H9 (cell line): ENCODE data around the gene TTC23L. TPM values are rescaled to one million over a fixed set of nuclear protein-coding genes. Genes with fewer than 3 reads are reported as not detected.
A peak's percentile ranks its signal among the peaks of the same experiment; 100 is the strongest.

Experiments used
- DNase-seq: peaks from one replicate; pipeline ENCODE4 v3.0.0-alpha.2; 2017
- H2AFZ ChIP-seq: one replicate; pipeline ENCODE4 v1.6.1; 2013; ENCODE audit warnings: mild to moderate bottlenecking, low read length, control low read depth, moderate library complexity
- H2AK5ac ChIP-seq: 2 replicates; pipeline ENCODE4 v1.6.1; 2013; ENCODE audit warnings: low read length, control low read depth, mixed read lengths; ENCODE audit not compliant: insufficient read length
- H2BK120ac ChIP-seq: one replicate; pipeline ENCODE4 v1.6.1; 2013; ENCODE audit warnings: low read depth, mild to moderate bottlenecking, low read length, control low read depth, inconsistent platforms; ENCODE audit not compliant: poor library complexity, severe bottlenecking
- H2BK12ac ChIP-seq: 2 replicates; pipeline ENCODE4 v1.6.1; 2013; ENCODE audit warnings: low read length, control low read depth, mixed read lengths, low read depth; ENCODE audit not compliant: insufficient read length
- H2BK15ac ChIP-seq: 2 replicates; pipeline ENCODE4 v1.6.1; 2013; ENCODE audit warnings: low read depth, low read length, control low read depth
- H2BK20ac ChIP-seq: one replicate; pipeline ENCODE4 v1.6.1; 2013; ENCODE audit warnings: low read depth, mild to moderate bottlenecking, low read length, control low read depth, inconsistent platforms; ENCODE audit not compliant: poor library complexity, severe bottlenecking
- H2BK5ac ChIP-seq: 2 replicates; pipeline ENCODE4 v1.6.1; 2013; ENCODE audit warnings: low read length, control low read depth, mixed read lengths; ENCODE audit not compliant: insufficient read length
- H3K14ac ChIP-seq: 2 replicates; pipeline ENCODE4 v1.6.1; 2013; ENCODE audit warnings: low read length, control low read depth; ENCODE audit not compliant: insufficient read depth
- H3K18ac ChIP-seq: 2 replicates; pipeline ENCODE4 v1.6.1; 2013; ENCODE audit warnings: low read depth, mild to moderate bottlenecking, mixed read lengths, low read length, control low read depth; ENCODE audit not compliant: insufficient read length
- H3K23ac ChIP-seq: 2 replicates; pipeline ENCODE4 v1.6.1; 2013; ENCODE audit warnings: low read length, control low read depth, mixed read lengths, low read depth; ENCODE audit not compliant: insufficient read length
- H3K23me2 ChIP-seq: 2 replicates; pipeline ENCODE4 v1.6.1; 2013; ENCODE audit warnings: low read depth, mild to moderate bottlenecking, mixed read lengths, low read length, control low read depth; ENCODE audit not compliant: insufficient read length, poor library complexity, severe bottlenecking
- H3K27ac ChIP-seq: 2 replicates; pipeline ENCODE4 v1.5.1; 2013; ENCODE audit warnings: low read length, control low read depth, mixed read lengths, low read depth; ENCODE audit not compliant: insufficient read length
- H3K27me3 ChIP-seq: 2 replicates; pipeline ENCODE4 v1.6.1; 2013; ENCODE audit warnings: low read length, control low read depth, inconsistent platforms; ENCODE audit not compliant: insufficient read depth
- H3K4ac ChIP-seq: 2 replicates; pipeline ENCODE4 v1.6.1; 2013; ENCODE audit warnings: low read depth, mild to moderate bottlenecking, control low read depth, inconsistent platforms, low read length, moderate library complexity
- H3K4me1 ChIP-seq: 2 replicates; pipeline ENCODE4 v1.6.1; 2013; ENCODE audit warnings: low read length, control low read depth, inconsistent platforms; ENCODE audit not compliant: insufficient read depth
- H3K4me2 ChIP-seq: 2 replicates; pipeline ENCODE4 v1.6.1; 2013; ENCODE audit warnings: low read length, control low read depth, mixed read lengths; ENCODE audit not compliant: insufficient read length, insufficient read depth
- H3K56ac ChIP-seq: 2 replicates; pipeline ENCODE4 v1.6.1; 2013; ENCODE audit warnings: low read depth, mild to moderate bottlenecking, mixed read lengths, low read length, control low read depth; ENCODE audit not compliant: insufficient read length
- H3K79me1 ChIP-seq: 2 replicates; pipeline ENCODE4 v1.6.1; 2013; ENCODE audit warnings: low read depth, mild to moderate bottlenecking, moderate library complexity, low read length, control low read depth, inconsistent platforms; ENCODE audit not compliant: insufficient read depth, poor library complexity, severe bottlenecking
- H3K79me2 ChIP-seq: 2 replicates; pipeline ENCODE4 v1.6.1; 2013; ENCODE audit warnings: low read length, control low read depth, inconsistent platforms; ENCODE audit not compliant: insufficient read depth
- H3K9ac ChIP-seq: 2 replicates; pipeline ENCODE4 v1.6.1; 2013; ENCODE audit warnings: low read length, control low read depth, mixed read lengths; ENCODE audit not compliant: insufficient read length; ENCODE audit errors: extremely low read depth
- H3K9me3 ChIP-seq: one replicate; pipeline ENCODE4 v1.6.1; 2013; ENCODE audit warnings: low read depth, low read length, inconsistent platforms; ENCODE audit not compliant: control insufficient read depth
- H3T11ph ChIP-seq: one replicate; pipeline ENCODE4 v1.6.1; 2013; ENCODE audit warnings: mild to moderate bottlenecking, low read length, control low read depth, inconsistent platforms
- H4K20me1 ChIP-seq: one replicate; pipeline ENCODE4 v1.6.1; 2013; ENCODE audit not compliant: control insufficient read depth, insufficient read length, insufficient read depth
- H4K5ac ChIP-seq: 2 replicates; pipeline ENCODE4 v1.6.1; 2013; ENCODE audit warnings: low read depth, mild to moderate bottlenecking, mixed read lengths, low read length, control low read depth; ENCODE audit not compliant: insufficient read length
- H4K8ac ChIP-seq: replicated peaks from 2 replicates; pipeline ENCODE4 v1.6.1; 2013; ENCODE audit warnings: low read length, control low read depth, mixed read lengths, low read depth; ENCODE audit not compliant: insufficient read length
- H4K91ac ChIP-seq: 2 replicates; pipeline ENCODE4 v1.6.1; 2013; ENCODE audit warnings: low read depth, mild to moderate bottlenecking, moderate library complexity, mixed read lengths, low read length, control low read depth; ENCODE audit not compliant: insufficient read length
- H3K27ac Mint-ChIP-seq, 3 experiments: 2 replicates in 2 of 3; 3 replicates in 1 of 3; pipeline ENCODE4 v1.8.0; 2020 to 2021; ENCODE audit warnings: mixed read lengths in 3 of 3, mild to moderate bottlenecking in 1 of 3, moderate library complexity in 1 of 3
- H3K27me3 Mint-ChIP-seq: 2 replicates; pipeline ENCODE4 v1.8.0; 2021; ENCODE audit warnings: low read depth, mild to moderate bottlenecking, moderate library complexity, mixed read lengths
- H3K36me3 Mint-ChIP-seq, 3 experiments: 2 replicates in 2 of 3; 3 replicates in 1 of 3; pipeline ENCODE4 v1.8.0; 2020 to 2021; ENCODE audit warnings: low read depth in 3 of 3, mixed read lengths in 3 of 3; ENCODE audit not compliant: insufficient read depth in 1 of 3
- H3K4me1 Mint-ChIP-seq, 2 experiments: 2 replicates each; pipeline ENCODE4 v1.8.0; 2020; ENCODE audit warnings: mixed read lengths in 2 of 2
- H3K4me3 Mint-ChIP-seq, 2 experiments: 2 replicates in 1 of 2; 3 replicates in 1 of 2; pipeline ENCODE4 v1.8.0; 2020 to 2021; ENCODE audit warnings: mild to moderate bottlenecking in 2 of 2, mixed read lengths in 2 of 2, moderate library complexity in 1 of 2
- H3K9me3 Mint-ChIP-seq, 2 experiments: 2 replicates in 1 of 2; 3 replicates in 1 of 2; pipeline ENCODE4 v1.8.0; 2020; ENCODE audit warnings: mild to moderate bottlenecking in 2 of 2, mixed read lengths in 2 of 2, moderate library complexity in 1 of 2
- CTCF ChIP-seq: fragments of 200-600 bp; sonication (generic); conservative IDR thresholded peaks from 3 replicates; pipeline ENCODE4 v1.8.0; 2021; ENCODE audit warnings: antibody characterized with exemption, mild to moderate bottlenecking
- WGBS: extraction: QIAGEN DNeasy Blood & Tissue Kit; methylation state at CpG from one replicate; pipeline ENCODE4 v1.1.7; 2013; ENCODE audit warnings: missing lambda C conversion rate, low lambda C conversion rate, mixed read lengths; ENCODE audit not compliant: insufficient read length; ENCODE audit errors: extremely low coverage; 5-methylcytosine and 5-hydroxymethylcytosine counted together
- total RNA-seq: library from RNA; stranded (reverse); gene quantifications from 2 replicates; pipeline ENCODE4 v1.2.1, GENCODE V29; 2021

Gene TTC23L
- total RNA-seq, 1 experiment from 2014 or later, result 0.96 TPM

GRCh38 chr5:34813509-34813908, 25.5 kb upstream of the TTC23L start:
- H3K4me1 Mint-ChIP-seq, result no peaks in the 10 kb centered on the region; a peak in 1 of 4 replicates
- Histone ChIP-seq H3K4me1 (no peaks in the 10 kb centered on the region), H3K4me2 (no peak overlapping the region)

More at GRCh38 chr5:34813509-34813908, 25.5 kb upstream of the TTC23L start:
- H3K36me3 Mint-ChIP-seq, result peaks cover 7 to 45% (median 33%) of the 10 kb centered on the region in 3 experiments; a peak in 6 of 7 replicates
- Histone ChIP-seq H3K79me1 (no peaks in the 10 kb centered on the region), H3K23me2 (no peaks in the 10 kb centered on the region), H2BK5ac (no peak overlapping the region), H3K27me3 (no peaks in the 10 kb centered on the region), H3K23ac (no peak overlapping the region), H3T11ph (no peak overlapping the region), H4K20me1 (no peaks in the 10 kb centered on the region), H3K9me3 (no peaks in the 10 kb centered on the region), H2AFZ (no peak overlapping the region), H4K8ac (no peak overlapping the region), H2BK120ac (no peak overlapping the region), H3K79me2 (no peaks in the 10 kb centered on the region), H3K14ac (no peak overlapping the region), H3K18ac (no peak overlapping the region), H2BK20ac (no peak overlapping the region), H2AK5ac (no peak overlapping the region), H3K27ac (no peak overlapping the region), H3K56ac (no peak overlapping the region), H2BK15ac (no peak overlapping the region), H3K4ac (no peak overlapping the region), H2BK12ac (no peak overlapping the region), H3K9ac (no peak overlapping the region), H4K91ac (no peak overlapping the region), H4K5ac (no peak overlapping the region)
- no peaks in the 10 kb centered on the region for H3K9me3 Mint-ChIP-seq
- TF ChIP-seq CTCF, result no peak
- no CpG with 5 or more reads among the region's 3 CpGs for WGBS
- no peaks in the 10 kb centered on the region for H3K27me3 Mint-ChIP-seq
- no peak for DNase-seq
- no peak overlapping the region for H3K4me3 Mint-ChIP-seq
- peak overlapping the region in 1 of 3 experiments; percentile 69; a peak in 1 of 7 replicates for H3K27ac Mint-ChIP-seq
